GM12878 (cell line): ENCODE results near the gene PSAP. TPM values are rescaled to one million over a fixed set of nuclear protein-coding genes. Genes with fewer than 3 reads are reported as not detected.
A peak's percentile ranks its signal among the peaks of the same experiment; 100 is the strongest.

Experiments
- ASH2L ChIP-seq: fragments of 300-600, 200-600 bp; sonication (generic); IDR thresholded peaks from 2 replicates; pipeline ENCODE4 v1.6.1; 2017; ENCODE audit warnings: low read depth, mild to moderate bottlenecking, borderline replicate concordance
- ATF3 ChIP-seq: IDR thresholded peaks from 2 replicates; pipeline ENCODE4 v1.6.1; 2011; ENCODE audit warnings: low read depth, mild to moderate bottlenecking, low read length, moderate library complexity, borderline replicate concordance; ENCODE audit errors: extremely low read depth
- CBFB ChIP-seq: IDR thresholded peaks from 2 replicates; pipeline ENCODE4 v1.6.1; 2016; ENCODE audit warnings: antibody characterized with exemption, low read depth
- CEBPZ ChIP-seq: fragments of 150-350 bp; IDR thresholded peaks from 2 replicates; pipeline ENCODE4 v1.6.1; 2016; ENCODE audit warnings: low read depth, low read length
- CTCF ChIP-seq, 3 experiments: IDR thresholded peaks in 2 of 3; conservative IDR thresholded peaks in 1 of 3; 2 replicates each; pipeline ENCODE4 v1.5.1; 2011; ENCODE audit warnings: low read depth in 3 of 3, low read length in 3 of 3, mild to moderate bottlenecking in 3 of 3, control low read depth in 2 of 3, moderate library complexity in 2 of 3, inconsistent platforms in 1 of 3, mixed read lengths in 1 of 3; ENCODE audit not compliant: control insufficient read depth in 2 of 3, insufficient read depth in 1 of 3; ENCODE audit errors: extremely low read depth in 1 of 3
- EED ChIP-seq: sonication (generic); IDR thresholded peaks from 2 replicates; pipeline ENCODE4 v1.6.1; 2016; ENCODE audit warnings: antibody characterized with exemption, low read depth
- JUNB ChIP-seq: IDR thresholded peaks from 2 replicates; pipeline ENCODE4 v1.6.1; 2016; ENCODE audit warnings: antibody characterized with exemption, mild to moderate bottlenecking
- MEF2A ChIP-seq: IDR thresholded peaks from 2 replicates; pipeline ENCODE4 v1.6.1; 2011; ENCODE audit warnings: low read depth, mild to moderate bottlenecking, low read length, moderate library complexity; ENCODE audit not compliant: insufficient read depth
- NFIC ChIP-seq: IDR thresholded peaks from 2 replicates; pipeline ENCODE4 v1.6.1; 2012; ENCODE audit warnings: low read depth, mild to moderate bottlenecking, inconsistent platforms, low read length, moderate library complexity
- PKNOX1 ChIP-seq: fragments of 450-650 bp; IDR thresholded peaks from 2 replicates; pipeline ENCODE4 v1.6.1; 2016; ENCODE audit warnings: mild to moderate bottlenecking
- PRDM15 ChIP-seq: fragments of 450-650 bp; formaldehyde crosslinking; IDR thresholded peaks from 2 replicates; pipeline ENCODE4 v1.4.0; 2020; ENCODE audit warnings: mild to moderate bottlenecking, moderate library complexity
- REST ChIP-seq: IDR thresholded peaks from 2 replicates; pipeline ENCODE4 v1.6.1; 2012; ENCODE audit warnings: mild to moderate bottlenecking, low read depth, low read length
- SMARCA5 ChIP-seq: fragments of 450-650 bp; IDR thresholded peaks from 2 replicates; pipeline ENCODE4 v1.6.1; 2017; ENCODE audit warnings: mild to moderate bottlenecking
- TARDBP ChIP-seq: IDR thresholded peaks from 2 replicates; pipeline ENCODE4 v1.6.1; 2016; ENCODE audit warnings: borderline replicate concordance
- polyA plus RNA-seq, 11 experiments: library from polyadenylated mRNA; depleted of rRNA in 4 of 11; unstranded in 6 of 11; stranded (reverse) in 5 of 11; fragments of >200 nt; fragmentation: Nextera tagmentation in 4 of 11; fragmentation: Illumina TruSeq in 1 of 11; extraction: Ambion mirVana in 4 of 11; extraction: Trizol in 1 of 11; gene quantifications; 1 replicate in 1 of 11; 2 replicates in 10 of 11; pipeline versions ENCODE4 v1.2.1 to v1.2.3, GENCODE V29; 2011 to 2016; ENCODE audit warnings: inconsistent platforms in 2 of 11, missing spikeins in 2 of 11, low read depth in 1 of 11
- total RNA-seq, 4 experiments: library from RNA; depleted of rRNA in 3 of 4; stranded (reverse); fragments of >200 nt in 3 of 4; fragmentation: Illumina TruSeq in 1 of 4; extraction: Trizol in 1 of 4; gene quantifications; 2 replicates each; pipeline versions ENCODE4 v1.2.1 to v1.2.3, GENCODE V29; 2013 to 2021

Gene PSAP
- total and polyA plus RNA-seq, 10 of the 15 experiments (the other 5 are each of a cell fraction or from before 2014, with no cell fraction given), result 178 to 336 (median 286) TPM

- TF ChIP-seq CTCF (IDR thresholded peaks at IDR 0.05 in 2 of 3, conservative IDR thresholded peaks at IDR 0.05 in 1 of 3; ENCODE audit: control insufficient read depth in 2 of 3, extremely low read depth in 1 of 3, insufficient read depth in 1 of 3, low read depth in 3 of 3, low read length in 3 of 3), result peak; percentile 86 to 97 (median 88)
- TF ChIP-seq REST, result no peak
- TF ChIP-seq MEF2A, result no peak
- no peak for TF ChIP-seq JUNB
- TF ChIP-seq TARDBP, result no peak
- TF ChIP-seq PRDM15 (CRISPR knock-in tag), result no peak
- no peak for TF ChIP-seq EED
- 0 out of 2 replicates have a peak, but pooled peaks have one; percentile 56 for TF ChIP-seq PKNOX1
- no peak for TF ChIP-seq CEBPZ
- TF ChIP-seq ATF3, result no peak
- TF ChIP-seq NFIC, result no peak
- no peak for TF ChIP-seq CBFB
- no peak for TF ChIP-seq ASH2L
- TF ChIP-seq SMARCA5, result peak; percentile 96
Measured at GRCh38 chr10:71773221-71773971, 77.7 kb downstream of the PSAP start, which contains the start of gene VSIR (continued).
